Smooth muscle cell of the brain vasculature (primary cell): ENCODE data around the gene PARP3.

Experiments
- DNase-seq: peaks from one replicate; pipeline ENCODE4 v3.0.0-alpha.2; 2012; ENCODE audit warnings: low read depth, low spot score

PARP3 gene

GRCh38 chr3:51948016-51948580 lies 5.9 kb downstream of the PARP3 start:
- DNase-seq: no peak

- no peak for DNase-seq
Measured at GRCh38 chr3:51949121-51949520, 7.0 kb downstream of the PARP3 start.

DNA sequence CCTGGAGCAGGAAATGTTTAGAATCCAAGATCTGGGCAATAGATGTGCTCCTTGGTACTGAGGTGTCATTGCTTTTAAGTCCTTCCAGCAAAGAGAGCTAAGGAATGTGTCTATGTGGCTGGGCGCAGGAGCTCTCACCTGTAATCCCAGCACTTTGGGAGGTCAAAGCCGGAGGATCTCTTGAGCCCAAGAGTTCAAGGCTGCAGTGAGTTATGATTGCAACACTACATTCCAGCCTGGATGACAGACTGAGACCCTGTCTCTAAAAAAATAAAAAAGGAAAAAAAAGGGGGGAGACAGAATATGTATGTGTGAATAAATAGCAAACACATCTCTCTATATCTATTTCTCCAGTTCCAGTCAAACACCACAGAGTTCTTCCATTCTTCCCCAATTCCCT lies 8.7 kb downstream of the PARP3 start:
- DNase-seq: no peak

GRCh38 chr3:51953445-51953844 lies 11.3 kb downstream of the PARP3 start:
- DNase-seq: no peak

DNA sequence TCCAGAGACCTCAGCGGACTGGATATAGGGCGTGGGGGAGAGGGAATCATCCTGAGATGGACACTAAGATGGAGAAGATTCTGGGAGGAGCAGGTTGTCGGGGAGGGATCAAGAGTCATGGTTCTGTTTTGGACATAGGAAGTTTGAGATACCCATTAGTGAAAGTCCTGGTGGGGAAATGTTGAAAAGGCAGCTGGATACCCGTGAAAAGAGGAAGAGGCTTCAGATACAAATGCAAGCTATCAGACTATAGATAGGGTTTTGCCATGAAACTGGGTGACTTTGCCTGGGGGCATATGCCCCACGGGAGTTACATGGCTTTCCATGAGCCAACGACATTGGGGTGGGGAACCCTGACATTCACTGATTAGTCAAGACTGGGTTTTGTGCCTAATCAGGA lies 11.9 kb downstream of the PARP3 start:
- DNase-seq: no peak

GRCh38 chr3:51954713-51955112 lies 12.6 kb downstream of the PARP3 start:
- DNase-seq: no peak

GRCh38 chr3:51955175-51955892 lies 13.2 kb downstream of the PARP3 start, which contains the start of gene GPR62:
GPR62 (plus strand) TSS chr3:51955381; CDS start chr3:51955653, 272 bp downstream.
- DNase-seq: no peak

- no peak for DNase-seq
Measured at GRCh38 chr3:51955893-51956770, 14.0 kb downstream of the PARP3 start.

GRCh38 chr3:51957520-51958205 lies 15.5 kb downstream of the PARP3 start:
- no peak for DNase-seq

GRCh38 chr3:51958603-51959521 lies 16.7 kb downstream of the PARP3 start:
- no peak for DNase-seq

DNA sequence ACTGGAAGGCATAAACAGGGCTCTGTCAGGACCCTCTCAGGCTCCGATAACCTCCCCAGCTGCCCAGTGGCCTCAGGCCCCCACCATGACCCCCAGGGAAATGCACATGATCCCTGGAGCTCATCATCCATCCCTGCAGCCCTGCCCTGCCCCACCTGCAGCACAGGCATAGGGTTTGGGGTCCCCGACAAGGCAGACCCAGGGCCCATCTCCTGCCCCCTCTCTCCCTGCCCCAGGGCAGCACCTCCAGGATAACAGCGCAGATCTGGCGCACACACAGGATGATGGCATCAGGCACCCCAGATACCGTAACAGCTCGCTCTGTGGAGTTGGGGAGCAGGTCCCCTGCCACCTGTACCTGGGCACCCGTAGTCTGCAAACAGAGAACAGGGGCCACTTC lies 17.5 kb downstream of the PARP3 start:
- no peak for DNase-seq

- no peak for DNase-seq
Measured at GRCh38 chr3:51960386-51960785, 18.2 kb downstream of the PARP3 start.

DNA sequence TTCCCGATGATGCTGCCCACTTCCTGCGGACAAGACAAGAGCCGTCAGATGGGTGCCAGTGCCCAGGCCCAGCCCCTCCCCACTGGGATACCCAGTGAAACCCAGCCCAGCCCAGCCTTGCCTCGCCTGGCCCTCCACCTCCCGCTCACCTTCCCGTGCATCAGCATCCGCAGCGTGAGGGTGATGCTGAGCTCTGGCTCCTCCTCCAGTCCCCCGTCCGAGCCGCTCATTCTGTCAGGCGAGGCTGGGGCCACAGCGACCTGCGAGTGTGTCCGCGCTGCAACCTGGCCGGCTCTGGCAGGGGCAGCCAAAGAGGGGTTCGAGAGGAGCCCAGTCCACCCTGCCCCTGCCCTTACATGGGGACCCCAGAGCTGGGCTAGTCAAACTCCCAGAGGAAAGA lies 18.8 kb downstream of the PARP3 start:
- DNase-seq: no peak

GRCh38 chr3:51961602-51962569 lies 19.7 kb downstream of the PARP3 start:
- no peak for DNase-seq

GRCh38 chr3:51962854-51963530 lies 20.8 kb downstream of the PARP3 start:
- no peak for DNase-seq

DNA sequence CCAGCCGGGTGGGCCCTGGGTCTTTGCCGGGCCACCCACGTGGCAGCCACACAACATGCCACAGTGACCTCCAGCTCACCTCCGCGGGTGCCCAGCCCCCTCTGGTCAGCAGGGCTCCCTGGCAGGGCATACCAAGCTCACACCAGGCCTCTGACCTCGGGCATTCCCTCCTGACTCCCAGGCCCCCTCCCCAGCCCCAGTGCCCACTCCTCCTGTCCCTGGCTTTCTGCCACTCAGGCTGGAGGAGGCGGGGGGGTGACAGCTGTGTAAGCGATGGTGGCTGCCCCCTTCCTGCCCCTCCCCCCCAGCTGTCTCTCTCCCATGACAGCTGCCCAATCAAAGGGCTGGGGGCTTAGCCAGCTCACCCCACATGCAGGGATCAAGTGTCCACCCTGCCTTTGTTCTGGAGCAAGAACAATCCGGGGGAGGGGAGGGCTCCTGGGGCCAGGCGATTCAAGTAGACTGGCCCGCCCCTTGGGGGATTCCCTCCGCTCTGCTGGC lies 21.8 kb downstream of the PARP3 start:
- no peak for DNase-seq

DNA sequence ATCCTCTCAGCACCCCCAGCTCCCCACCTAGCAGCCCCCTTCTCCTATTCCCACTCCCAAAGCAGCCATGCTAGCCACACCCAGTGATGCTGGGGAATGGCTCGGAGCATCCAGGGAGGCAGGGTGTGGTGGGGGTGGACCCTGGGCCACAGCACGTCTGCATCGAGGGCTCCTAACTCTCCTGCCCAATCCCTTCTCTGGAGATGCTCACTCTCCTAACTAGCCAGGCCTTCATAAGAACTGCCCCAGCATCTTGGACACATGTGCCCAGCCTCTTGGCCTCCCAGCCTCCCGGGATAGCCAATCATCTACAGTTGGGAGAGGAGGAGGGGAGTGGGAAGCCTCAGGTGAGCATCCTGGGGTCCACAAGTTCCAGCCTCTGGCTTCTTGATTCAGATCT lies 22.4 kb downstream of the PARP3 start:
- no peak for DNase-seq

DNA sequence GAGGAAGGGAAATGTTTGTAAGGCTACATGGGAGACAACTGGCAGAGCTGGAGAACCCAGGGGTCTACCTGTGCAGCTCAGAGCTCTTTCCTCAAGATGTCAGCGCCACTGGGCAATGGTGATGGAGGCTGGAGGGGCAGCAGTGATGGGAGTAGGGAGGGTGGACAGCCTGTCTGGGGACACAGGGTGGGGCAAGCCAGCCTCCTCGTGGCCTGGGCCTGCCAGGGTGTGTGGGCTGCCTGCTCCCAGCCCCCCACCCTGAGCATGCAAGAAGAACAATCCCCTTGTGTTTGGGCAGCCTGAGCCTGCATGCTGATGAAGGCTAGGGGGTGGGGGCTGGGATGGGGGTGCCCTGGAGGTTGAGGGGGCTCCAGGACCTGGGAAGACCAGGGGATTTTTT lies 23.9 kb downstream of the PARP3 start:
- DNase-seq: no peak

GRCh38 chr3:51966486-51966885 lies 24.3 kb downstream of the PARP3 start:
- DNase-seq: no peak
